Measurements from ENCODE around the gene CDC42BPA. TPM values are rescaled to one million over a fixed set of nuclear protein-coding genes. Genes with fewer than 3 reads are reported as not detected.

CDC42BPA gene
- total and polyA plus RNA-seq, 9 of the 15 experiments (the other 6 are each of a cell fraction or from before 2014, with no cell fraction given), result 8.0 to 77.5 (median 52.1) TPM

DNA sequence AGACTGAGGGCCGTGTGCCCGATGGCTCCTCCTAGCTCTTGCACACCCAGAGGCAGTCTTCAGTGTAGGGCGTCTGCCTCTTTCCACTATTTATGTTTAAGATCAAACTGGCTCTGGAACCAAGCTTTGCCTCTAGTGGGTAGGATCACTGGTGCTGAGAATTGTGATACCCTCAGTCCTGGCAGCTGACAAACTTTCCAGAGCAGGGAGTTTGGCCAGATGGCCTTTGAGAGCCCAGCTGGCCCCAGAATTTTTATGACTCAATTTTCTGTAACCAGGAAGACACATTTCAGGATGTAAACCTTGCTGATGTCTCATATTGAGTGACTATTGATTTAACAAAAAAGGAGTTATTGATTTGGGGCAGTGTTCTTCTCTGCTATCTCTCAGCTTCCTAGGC, 371.5 kb downstream of the CDC42BPA start:
- Histone ChIP-seq H3K9me3 (replicated peaks; ENCODE audit: control insufficient read depth, insufficient read depth, low read depth, low read length) (no peaks in the 10 kb centered on the region), H3K4me2 (ENCODE audit: insufficient read depth, low read length) (no peak overlapping the region), H3K27ac (ENCODE audit: extremely low read depth, low read depth, low read length) (no peak overlapping the region), H3K9me1 (ENCODE audit: control insufficient read depth, insufficient read depth, low read length) (no peaks in the 10 kb centered on the region), H3K36me3 (ENCODE audit: control insufficient read depth, insufficient read depth, low read length) (no peaks in the 10 kb centered on the region), H3K9ac (ENCODE audit: insufficient read depth in 1 of 2, low read depth in 2 of 2, low read length in 2 of 2) (no peak overlapping the region), H2AFZ (ENCODE audit: low read depth, low read length) (no peak overlapping the region), H3K4me1 (replicated peaks in 1 of 2; ENCODE audit: control insufficient read depth in 2 of 2, insufficient read depth in 2 of 2, low read length in 2 of 2) (peaks cover 29 to 34% of the 10 kb centered on the region in 2 experiments), H3K79me2 (ENCODE audit: control insufficient read depth, insufficient read depth, low read length) (peaks cover 52% of the 10 kb centered on the region), H3K27me3 (ENCODE audit: control insufficient read depth in 2 of 2, insufficient read depth in 2 of 2, low read length in 2 of 2) (no peaks in the 10 kb centered on the region), H3K4me3 (no peak overlapping the region), H4K20me1 (replicated peaks; ENCODE audit: control insufficient read depth, insufficient read depth, low read length) (peaks cover 10% of the 10 kb centered on the region; the same call in 1 of the 2 replicates)
- FAIRE-seq (no peak), DNase-seq (ENCODE audit: extremely low read depth in 1 of 4, low spot score in 3 of 4) (no peak), ATAC-seq (no peak)
- in situ Hi-C loops (cut with MboI), result no loop called here
- BruUV-seq (replicated peaks), result no TSS peak
- CTCF ChIA-PET (ENCODE audit: low intra/inter-chr PET ratio), result no interaction called here
- TF ChIP-seq BHLHE40 (IDR thresholded peaks at IDR 0.05; ENCODE audit: low read length) (no peak), PYGO2 (tag; IDR thresholded peaks at IDR 0.05) (no peak), SIN3B (IDR thresholded peaks at IDR 0.05; ENCODE audit: low read depth) (no peak), ZNF140 (CRISPR knock-in tag; IDR thresholded peaks at IDR 0.05) (no peak), ZNF395 (CRISPR knock-in tag; IDR thresholded peaks at IDR 0.05) (no peak), ZNF263 (CRISPR knock-in tag; IDR thresholded peaks at IDR 0.05; ENCODE audit: borderline replicate concordance) (no peak), HNRNPLL (IDR thresholded peaks at IDR 0.05; ENCODE audit: low read depth, low read length, poor library complexity, severe bottlenecking) (no peak), YY1 (IDR thresholded peaks at IDR 0.05; ENCODE audit: borderline replicate concordance in 1 of 3, control insufficient read depth in 1 of 3, extremely low read depth in 1 of 3, insufficient read depth in 3 of 3, insufficient read length in 1 of 3, insufficient replicate concordance in 2 of 3, low read depth in 1 of 3, low read length in 2 of 3) (no peak)
- 73% methylated on average over 3 of the region's 3 CpGs for WGBS (ENCODE audit: insufficient coverage, low coverage, missing lambda C conversion rate)
- intact Hi-C loops (cut with micrococcal nuclease), result loop anchor here (10.0 kb wide), 1 partner anchor 368 kb away; the partner anchor contains the start of gene CDC42BPA
- POLR2A ChIA-PET, result interaction anchor here (0.7 to 1.7 kb wide), 4 partner anchors 9 to 24 kb away, joined by 3 to 11 read pairs (median 8); no protein-coding TSS in a partner anchor
